B cell (primary cell): ENCODE measurements around the gene LAMA2. TPM values are rescaled to one million over a fixed set of nuclear protein-coding genes. Genes with fewer than 3 reads are reported as not detected.

Experiments
- ATAC-seq: fragments of 200-7000 bp; cut with Tn5 transposase; one replicate; pipeline ENCODE4 v1.10.0; 2021; ENCODE audit warnings: low read depth, mild to moderate bottlenecking, moderate number of reproducible peaks, moderate library complexity
- CTCF ChIA-PET: fragments of 350-600 bp; sonication (Branson Sonifier 250); formaldehyde crosslinking; loops from one replicate; lab custom pipeline; 2021; ENCODE audit warnings: antibody characterized with exemption, inconsistent platforms; lab: Charles Lee
- POLR2A ChIA-PET: fragments of 350-600 bp; sonication (Branson Sonifier 250); formaldehyde crosslinking; loops from one replicate; lab custom pipeline; 2021; ENCODE audit warnings: antibody characterized with exemption; lab: Charles Lee
- DNase-seq: peaks from one replicate; pipeline ENCODE4 v3.0.0; 2013
- H2AFZ ChIP-seq: 2 replicates; pipeline ENCODE4 v1.6.1; 2012; ENCODE audit warnings: mild to moderate bottlenecking, low read depth, low read length; ENCODE audit not compliant: insufficient read depth, poor library complexity, severe bottlenecking
- H3K27ac ChIP-seq, 2 donors: 1 replicate in 1 of 2; 2 replicates in 1 of 2; pipeline ENCODE4 v1.5.1; 2012 to 2013; ENCODE audit warnings: low read length in 2 of 2, mild to moderate bottlenecking in 2 of 2, moderate library complexity in 1 of 2
- H3K27me3 ChIP-seq, 4 experiments: fragments of 200-600 bp in 1 of 4; sonication (generic) in 1 of 4; replicated peaks in 1 of 4; 1 replicate in 2 of 4; 2 replicates in 2 of 4; pipeline versions ENCODE4 v1.6.1 to v1.7.0; 2013 to 2016; ENCODE audit warnings: low read length in 3 of 4, mild to moderate bottlenecking in 2 of 4, mixed read lengths in 1 of 4, moderate library complexity in 1 of 4; ENCODE audit not compliant: insufficient read depth in 4 of 4, control insufficient read depth in 3 of 4; ENCODE audit errors: control extremely low read depth in 1 of 4
- H3K36me3 ChIP-seq, 2 experiments: replicated peaks in 1 of 2; 1 replicate in 1 of 2; 2 replicates in 1 of 2; pipeline versions ENCODE4 v1.6.1 to v1.7.1; 2013; ENCODE audit warnings: low read length in 1 of 2; ENCODE audit not compliant: insufficient read depth in 2 of 2, control insufficient read depth in 1 of 2; ENCODE audit errors: control extremely low read depth in 1 of 2, extremely low read depth in 1 of 2
- H3K4me1 ChIP-seq, 2 donors: fragments of 200-600 bp in 1 of 2; sonication (generic) in 1 of 2; 1 replicate in 1 of 2; 2 replicates in 1 of 2; pipeline versions ENCODE4 v1.5.1 to v1.6.1; 2013 to 2017; ENCODE audit warnings: low read length in 2 of 2; ENCODE audit not compliant: control insufficient read depth in 2 of 2, insufficient read depth in 2 of 2
- H3K4me2 ChIP-seq: replicated peaks from 2 replicates; pipeline ENCODE3; 2012; ENCODE audit warnings: mild to moderate bottlenecking, low read depth, low read length; ENCODE audit not compliant: poor library complexity, severe bottlenecking
- H3K4me3 ChIP-seq, 5 experiments: fragments of 200-600 bp in 1 of 5; sonication (generic) in 1 of 5; 1 replicate in 3 of 5; 2 replicates in 2 of 5; pipeline versions ENCODE4 v1.5.1 to v1.7.0; 2011 to 2016; ENCODE audit warnings: low read length in 4 of 5, mild to moderate bottlenecking in 4 of 5, low read depth in 2 of 5, control low read depth in 1 of 5, moderate library complexity in 1 of 5; ENCODE audit not compliant: insufficient read depth in 1 of 5; ENCODE audit errors: control extremely low read depth in 1 of 5, extremely low read depth in 1 of 5
- H3K79me2 ChIP-seq: fragments of 200-600 bp; sonication (generic); one replicate; pipeline ENCODE4 v1.6.0; 2016; ENCODE audit warnings: low read length; ENCODE audit not compliant: control insufficient read depth, insufficient read depth
- H3K9ac ChIP-seq: fragments of 200-600 bp; sonication (generic); 2 replicates; pipeline ENCODE4 v1.6.1; 2017; ENCODE audit warnings: mild to moderate bottlenecking, low read length, moderate library complexity
- H3K9me3 ChIP-seq, 3 donors: one replicate each; pipeline versions ENCODE4 v1.6.1 to v1.7.1; 2013; ENCODE audit warnings: low read length in 2 of 3; ENCODE audit not compliant: control insufficient read depth in 2 of 3, insufficient read depth in 1 of 3; ENCODE audit errors: control extremely low read depth in 1 of 3
- H4K20me1 ChIP-seq: 2 replicates; pipeline ENCODE4 v1.6.0; 2012; ENCODE audit warnings: mild to moderate bottlenecking, low read length; ENCODE audit not compliant: insufficient read depth, control insufficient read depth, poor library complexity, severe bottlenecking
- H3K27ac Mint-ChIP-seq: one replicate; pipeline ENCODE4 v1.8.0; 2021; ENCODE audit warnings: mixed read lengths
- H3K27me3 Mint-ChIP-seq: one replicate; pipeline ENCODE4 v1.8.0; 2021; ENCODE audit warnings: mixed read lengths
- H3K4me1 Mint-ChIP-seq: one replicate; pipeline ENCODE4 v1.8.0; 2021; ENCODE audit warnings: mixed read lengths
- H3K4me3 Mint-ChIP-seq: one replicate; pipeline ENCODE4 v1.8.0; 2021; ENCODE audit warnings: mixed read lengths
- H3K9me3 Mint-ChIP-seq: one replicate; pipeline ENCODE4 v1.8.0; 2022; ENCODE audit warnings: mixed read lengths; ENCODE audit not compliant: insufficient read depth
- CTCF ChIP-seq: fragments of 200-600 bp; IDR thresholded peaks from one replicate; pipeline ENCODE4 v1.8.0; 2022; ENCODE audit warnings: antibody characterized with exemption, mild to moderate bottlenecking
- EZH2 ChIP-seq: IDR thresholded peaks from 2 replicates; pipeline ENCODE4 v1.6.1; 2012; ENCODE audit warnings: borderline replicate concordance, low read depth, mild to moderate bottlenecking, moderate library complexity, low read length; ENCODE audit not compliant: insufficient read depth, poor library complexity, severe bottlenecking
- WGBS: methylation state at CpG from one replicate; pipeline ENCODE4 v1.1.5; 2013; ENCODE audit warnings: missing lambda C conversion rate; ENCODE audit not compliant: insufficient coverage; 5-methylcytosine and 5-hydroxymethylcytosine counted together
- intact Hi-C: fragments of 100-400 bp; cut with micrococcal nuclease; formaldehyde crosslinking; loops from one replicate; pipeline ENCODE4 v1.10.0; 2022
- polyA plus RNA-seq: library from polyadenylated mRNA; depleted of rRNA; stranded (reverse); fragments of >200 nt; gene quantifications from 2 replicates; pipeline ENCODE4 v1.2.3, GENCODE V29; 2012
- total RNA-seq, 2 donors: library from RNA; stranded (reverse); fragments of 120-200 nt in 1 of 2; gene quantifications; 1 replicate in 1 of 2; 2 replicates in 1 of 2; pipeline versions ENCODE4 v1.2.3 to v1.2.4, GENCODE V29; 2013 to 2022

The LAMA2 gene
- total and polyA plus RNA-seq, 2 donors (not counting 1 experiment from before 2014, with no cell fraction given): 0.16 TPM; not detected in 1

- no peaks in the 10 kb centered on the region for H3K79me2 ChIP-seq
- H3K4me3 ChIP-seq: no peak overlapping the region
- H3K27ac Mint-ChIP-seq: no peak overlapping the region
- POLR2A ChIA-PET: no interaction called here
- TF ChIP-seq CTCF: no peak
- no peak for TF ChIP-seq EZH2
- DNase-seq (no peak), ATAC-seq (no peak)
- H3K36me3 ChIP-seq: no peaks in the 10 kb centered on the region
- H4K20me1 ChIP-seq: no peaks in the 10 kb centered on the region
- no peaks in the 10 kb centered on the region for H3K27me3 ChIP-seq
- no peak overlapping the region for H3K9ac ChIP-seq
- no CpG with 5 or more reads among the region's 2 CpGs for WGBS
- no peaks in the 10 kb centered on the region for H3K4me1 ChIP-seq
- H3K27me3 Mint-ChIP-seq: peaks cover 10% of the 10 kb centered on the region
- CTCF ChIA-PET: interaction anchor here (2.7 kb wide), 1 partner anchor 10 kb away, joined by 10 read pairs; no protein-coding TSS in a partner anchor
- H3K4me1 Mint-ChIP-seq: no peaks in the 10 kb centered on the region
- H3K9me3 Mint-ChIP-seq: no peaks in the 10 kb centered on the region
- no peaks in the 10 kb centered on the region for H3K9me3 ChIP-seq
- H3K4me2 ChIP-seq: no peak overlapping the region
- no peak overlapping the region for H3K27ac ChIP-seq
- H3K4me3 Mint-ChIP-seq: no peak overlapping the region
- intact Hi-C loops: loop anchor here (10.0 kb wide), 1 partner anchor 106 kb away; no protein-coding TSS in a partner anchor
- no peak overlapping the region for H2AFZ ChIP-seq
Measured at GRCh38 chr6:129360682-129360955, 477.7 kb downstream of the LAMA2 start.

- Mint-ChIP-seq H3K4me1 (no peaks in the 10 kb centered on the region), H3K4me3 (no peak overlapping the region), H3K27ac (no peak overlapping the region), H3K9me3 (no peaks in the 10 kb centered on the region), H3K27me3 (peaks cover 10% of the 10 kb centered on the region)
- H3K4me2 ChIP-seq: no peak overlapping the region
- intact Hi-C loops: loop anchor here (10.0 kb wide), 1 partner anchor 109 kb away; no protein-coding TSS in a partner anchor
- POLR2A ChIA-PET: no interaction called here
- H3K27me3 ChIP-seq: no peaks in the 10 kb centered on the region
- no peaks in the 10 kb centered on the region for H4K20me1 ChIP-seq
- DNase-seq (no peak), ATAC-seq (no peak)
- no peak overlapping the region for H3K9ac ChIP-seq
- no peaks in the 10 kb centered on the region for H3K4me1 ChIP-seq
- H3K9me3 ChIP-seq: no peaks in the 10 kb centered on the region
- no peak overlapping the region for H3K27ac ChIP-seq
- H2AFZ ChIP-seq: no peak overlapping the region
- no peak overlapping the region for H3K4me3 ChIP-seq
- H3K36me3 ChIP-seq: no peaks in the 10 kb centered on the region
- TF ChIP-seq CTCF (no peak), EZH2 (no peak)
- H3K79me2 ChIP-seq: no peaks in the 10 kb centered on the region
- CTCF ChIA-PET: no interaction called here
- WGBS: 94% methylated on average over 2 of the region's 3 CpGs
Measured at GRCh38 chr6:129364037-129364436, 481.1 kb downstream of the LAMA2 start.
